ENCODE results near the gene C5. TPM values are rescaled to one million over a fixed set of nuclear protein-coding genes. Genes with fewer than 3 reads are reported as not detected.

C5 gene
- total RNA-seq, 5 donors from 2014 or later (not counting 1 experiment from before 2014, with no cell fraction given) = 0.90 to 2.4 (median 1.7) TPM

DNA sequence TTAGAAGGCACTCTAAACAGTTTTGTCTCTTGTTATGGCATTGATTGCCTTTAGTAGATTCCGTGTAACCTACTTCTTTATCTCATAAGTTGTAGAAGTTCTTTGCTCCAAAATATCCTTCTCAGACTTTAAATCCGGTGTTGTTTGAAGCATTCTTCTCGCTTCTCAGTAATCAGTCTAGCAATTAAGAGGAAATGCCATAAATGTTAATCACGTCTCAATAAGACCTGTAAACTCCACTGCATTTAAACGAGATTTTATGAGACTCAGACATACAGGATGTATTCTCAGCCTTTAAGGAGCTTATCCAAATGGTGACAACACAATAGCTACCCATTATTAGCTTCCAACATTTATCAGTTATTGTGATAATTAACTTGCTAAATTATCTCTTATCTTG lies 7.7 kb upstream of the C5 start:
- H3K27me3 Mint-ChIP-seq = no peaks in the 10 kb centered on the region
- whole genome bisulfite sequencing (ENCODE audit: insufficient coverage) = no CpG with 5 or more reads among the region's 5 CpGs
- Histone ChIP-seq H3K36me3 (ENCODE audit: control insufficient read depth in 2 of 2, extremely low read depth in 1 of 2, insufficient read depth in 1 of 2, low read length in 1 of 2) (no peaks in the 10 kb centered on the region), H3K4me1 (ENCODE audit: control insufficient read depth in 1 of 2, extremely low read depth in 1 of 2, insufficient read depth in 2 of 2, low read length in 2 of 2) (peaks cover 0 to 7% of the 10 kb centered on the region in 2 experiments), H3K4me3 (ENCODE audit: control insufficient read depth in 1 of 2, extremely low read depth in 1 of 2, low read length in 1 of 2) (no peak overlapping the region), H3K9me3 (no peaks in the 10 kb centered on the region), H3K27me3 (replicated peaks in 1 of 2; ENCODE audit: control insufficient read depth in 2 of 2, extremely low read depth in 1 of 2, insufficient read depth in 2 of 2, low read length in 1 of 2) (no peaks in the 10 kb centered on the region), H3K27ac (ENCODE audit: low read length) (no peak overlapping the region)
- H3K27ac Mint-ChIP-seq = no peak overlapping the region
- peaks cover 9 to 15% (median 12%) of the 10 kb centered on the region in 3 donors for H3K4me1 Mint-ChIP-seq
- DNase-seq = no peak
- H3K4me3 Mint-ChIP-seq = no peak overlapping the region
- H3K36me3 Mint-ChIP-seq = peaks cover 10% of the 10 kb centered on the region
- H3K9me3 Mint-ChIP-seq = peaks cover 0 to 11% (median 7%) of the 10 kb centered on the region in 3 donors
- ChIA-PET POLR2A (no interaction called here), CTCF (interaction anchor here (0.5 to 1.0 kb wide), 3 partner anchors 264 to 500 kb away, joined by 3 to 7 read pairs (median 3); no protein-coding TSS in a partner anchor)
- no peak for ATAC-seq (replicated peaks in 1 of 4)

DNA sequence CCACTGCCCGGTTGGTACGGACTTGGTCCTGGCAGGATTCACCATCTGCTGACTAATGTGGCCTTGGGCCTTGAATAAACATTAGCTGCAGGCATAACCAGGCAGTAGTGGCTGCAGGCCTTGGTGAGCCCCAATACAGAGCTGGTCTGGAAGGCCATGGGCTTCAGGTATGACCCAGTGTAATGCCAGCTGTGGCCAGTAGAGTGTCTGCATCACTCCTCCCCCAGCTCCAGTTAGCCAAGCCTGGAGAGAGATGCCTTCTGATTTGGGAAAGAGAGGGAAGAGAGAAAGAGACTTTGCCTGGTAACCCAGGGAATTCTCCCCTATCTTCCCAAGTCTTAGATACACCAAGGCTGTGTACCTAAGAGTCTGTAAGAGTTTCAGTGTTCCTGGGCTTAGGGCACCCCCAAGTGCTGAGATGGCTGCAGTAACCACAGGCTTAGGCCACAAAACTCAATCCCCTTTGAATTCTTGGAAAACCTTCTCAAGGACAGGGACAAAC lies 5.6 kb upstream of the C5 start:
- DNase-seq = peak in 1 of 35 experiments; percentile 6
- H3K4me1 Mint-ChIP-seq = peaks cover 0 to 4% (median 3%) of the 10 kb centered on the region in 3 donors
- CTCF ChIA-PET = interaction anchor here (0.6 to 0.9 kb wide), 3 partner anchors 10 to 298 kb away, joined by 3 to 4 read pairs (median 3); no protein-coding TSS in a partner anchor

DNA sequence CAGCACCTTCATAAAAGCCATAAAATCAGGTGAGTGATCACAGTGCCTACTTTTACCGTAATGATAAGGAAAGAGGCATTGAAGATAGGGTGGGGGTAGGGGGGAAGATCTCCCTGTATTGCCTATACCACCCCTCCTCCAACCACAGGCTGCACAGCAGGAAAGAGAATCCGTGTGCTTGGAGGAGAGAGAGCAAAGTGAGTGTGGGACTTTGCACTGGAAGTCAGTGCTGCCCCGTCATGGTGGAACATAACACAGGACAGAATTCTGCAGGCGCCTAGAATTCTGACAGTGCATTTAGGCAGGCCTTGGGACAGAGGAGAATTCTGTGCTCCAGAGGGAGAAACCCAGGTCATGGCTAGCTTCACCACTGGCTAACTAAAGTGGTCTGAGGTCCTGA lies 3.5 kb upstream of the C5 start:
- H3K27me3 ChIP-seq (replicated peaks in 1 of 2; ENCODE audit: control insufficient read depth in 2 of 2, extremely low read depth in 1 of 2, insufficient read depth in 2 of 2, low read length in 1 of 2) = no peaks in the 10 kb centered on the region
- CTCF ChIA-PET = no interaction called here
- ATAC-seq (replicated peaks in 1 of 4) = no peak
- no peak for DNase-seq
- POLR2A ChIA-PET = no interaction called here
- Mint-ChIP-seq H3K27me3 (no peaks in the 10 kb centered on the region), H3K4me3 (no peak overlapping the region), H3K9me3 (peaks cover 0 to 11% (median 7%) of the 10 kb centered on the region in 3 donors), H3K4me1 (no peaks in the 10 kb centered on the region), H3K27ac (no peak overlapping the region), H3K36me3 (peaks cover 10% of the 10 kb centered on the region)
- H3K27ac ChIP-seq (ENCODE audit: low read length) = no peak overlapping the region
- H3K9me3 ChIP-seq = no peaks in the 10 kb centered on the region
- H3K4me3 ChIP-seq (ENCODE audit: control insufficient read depth in 1 of 2, extremely low read depth in 1 of 2, low read length in 1 of 2) = no peak overlapping the region
- 80% methylated on average over 2 of the region's 4 CpGs for WGBS (ENCODE audit: insufficient coverage)
- no peaks in the 10 kb centered on the region for H3K36me3 ChIP-seq (ENCODE audit: control insufficient read depth in 2 of 2, extremely low read depth in 1 of 2, insufficient read depth in 1 of 2, low read length in 1 of 2)
- no peaks in the 10 kb centered on the region for H3K4me1 ChIP-seq (ENCODE audit: control insufficient read depth in 1 of 2, extremely low read depth in 1 of 2, insufficient read depth in 2 of 2, low read length in 2 of 2)

More for the DNA sequence above, 5.6 kb upstream of the C5 start:
- 94% methylated on average over 2 of the region's 2 CpGs for WGBS (ENCODE audit: insufficient coverage)
- no peaks in the 10 kb centered on the region for H3K27me3 ChIP-seq (replicated peaks in 1 of 2; ENCODE audit: control insufficient read depth in 2 of 2, extremely low read depth in 1 of 2, insufficient read depth in 2 of 2, low read length in 1 of 2)
- POLR2A ChIA-PET = no interaction called here
- H3K27me3 Mint-ChIP-seq = no peaks in the 10 kb centered on the region
- peaks cover 0 to 11% (median 7%) of the 10 kb centered on the region in 3 donors for H3K9me3 Mint-ChIP-seq
- no peak overlapping the region for H3K4me3 ChIP-seq (ENCODE audit: control insufficient read depth in 1 of 2, extremely low read depth in 1 of 2, low read length in 1 of 2)
- no peaks in the 10 kb centered on the region for H3K4me1 ChIP-seq (ENCODE audit: control insufficient read depth in 1 of 2, extremely low read depth in 1 of 2, insufficient read depth in 2 of 2, low read length in 2 of 2)
- H3K4me3 Mint-ChIP-seq = no peak overlapping the region
- ATAC-seq (replicated peaks in 1 of 4) = no peak
- no peak overlapping the region for H3K27ac Mint-ChIP-seq
- no peaks in the 10 kb centered on the region for H3K9me3 ChIP-seq
- peaks cover 10% of the 10 kb centered on the region for H3K36me3 Mint-ChIP-seq
- H3K36me3 ChIP-seq (ENCODE audit: control insufficient read depth in 2 of 2, extremely low read depth in 1 of 2, insufficient read depth in 1 of 2, low read length in 1 of 2) = no peaks in the 10 kb centered on the region
- no peak overlapping the region for H3K27ac ChIP-seq (ENCODE audit: low read length)

DNA sequence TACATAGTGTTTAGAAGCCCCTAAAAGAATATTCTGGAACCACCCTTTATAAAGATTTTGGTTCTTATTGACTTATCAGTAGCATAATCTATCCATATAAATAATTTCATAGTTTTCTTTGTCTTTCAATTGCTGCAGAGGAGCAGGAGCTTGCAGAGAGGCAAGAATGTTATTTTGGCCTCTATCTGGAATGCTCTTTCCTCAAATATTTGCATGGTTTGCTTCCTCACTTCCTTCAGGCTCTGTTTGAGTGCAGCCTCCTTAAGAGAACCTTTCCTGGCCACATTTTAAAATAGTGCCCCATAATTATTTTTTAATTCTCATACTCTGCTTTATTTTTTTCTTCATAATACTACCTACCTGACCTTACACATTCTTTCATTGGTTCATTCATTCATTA lies 1.5 kb downstream of the C5 start:
- H3K27ac Mint-ChIP-seq = no peak overlapping the region
- no peaks in the 10 kb centered on the region for H3K4me1 ChIP-seq (ENCODE audit: control insufficient read depth in 1 of 2, extremely low read depth in 1 of 2, insufficient read depth in 2 of 2, low read length in 2 of 2)
- H3K27me3 Mint-ChIP-seq = no peaks in the 10 kb centered on the region
- H3K4me3 Mint-ChIP-seq = no peak overlapping the region
- ATAC-seq (replicated peaks in 1 of 4) (no peak), DNase-seq (no peak)
- H3K4me3 ChIP-seq (ENCODE audit: control insufficient read depth in 1 of 2, extremely low read depth in 1 of 2, low read length in 1 of 2) = no peak overlapping the region
- no peaks in the 10 kb centered on the region for H3K9me3 ChIP-seq
- no peaks in the 10 kb centered on the region for H3K27me3 ChIP-seq (replicated peaks in 1 of 2; ENCODE audit: control insufficient read depth in 2 of 2, extremely low read depth in 1 of 2, insufficient read depth in 2 of 2, low read length in 1 of 2)
- no peaks in the 10 kb centered on the region for H3K9me3 Mint-ChIP-seq
- H3K36me3 Mint-ChIP-seq = no peaks in the 10 kb centered on the region
- no peaks in the 10 kb centered on the region for H3K4me1 Mint-ChIP-seq
- ChIA-PET CTCF (interaction anchor here in 1 of 2 donors (0.6 kb wide), 1 partner anchor 11 kb away, joined by 3 read pairs; no protein-coding TSS in a partner anchor), POLR2A (no interaction called here)
- H3K36me3 ChIP-seq (ENCODE audit: control insufficient read depth in 2 of 2, extremely low read depth in 1 of 2, insufficient read depth in 1 of 2, low read length in 1 of 2) = no peaks in the 10 kb centered on the region
- H3K27ac ChIP-seq (ENCODE audit: low read length) = no peak overlapping the region

DNA sequence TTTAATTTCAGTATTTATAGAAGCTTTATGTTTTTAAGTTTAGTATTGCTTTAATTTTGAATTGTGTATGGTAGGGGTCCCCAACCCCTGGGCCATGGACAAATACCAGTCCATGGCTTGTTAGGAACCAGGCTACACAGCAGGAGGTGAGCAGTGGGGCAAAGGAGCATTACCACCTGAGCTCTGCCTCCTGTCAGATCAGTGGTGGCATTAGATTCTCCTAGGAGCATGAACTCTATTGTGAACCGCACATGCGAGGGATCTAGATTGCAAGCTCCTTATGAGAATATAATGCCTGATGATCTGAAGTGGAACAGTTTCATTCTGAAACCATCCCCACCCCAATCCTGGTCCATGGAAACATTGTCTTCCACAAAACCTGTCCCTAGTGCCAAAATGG lies 1.9 kb downstream of the C5 start:
- H3K9me3 ChIP-seq = no peaks in the 10 kb centered on the region
- H3K27me3 Mint-ChIP-seq = no peaks in the 10 kb centered on the region
- no CpG with 5 or more reads among the region's 2 CpGs for WGBS (ENCODE audit: insufficient coverage)

DNA sequence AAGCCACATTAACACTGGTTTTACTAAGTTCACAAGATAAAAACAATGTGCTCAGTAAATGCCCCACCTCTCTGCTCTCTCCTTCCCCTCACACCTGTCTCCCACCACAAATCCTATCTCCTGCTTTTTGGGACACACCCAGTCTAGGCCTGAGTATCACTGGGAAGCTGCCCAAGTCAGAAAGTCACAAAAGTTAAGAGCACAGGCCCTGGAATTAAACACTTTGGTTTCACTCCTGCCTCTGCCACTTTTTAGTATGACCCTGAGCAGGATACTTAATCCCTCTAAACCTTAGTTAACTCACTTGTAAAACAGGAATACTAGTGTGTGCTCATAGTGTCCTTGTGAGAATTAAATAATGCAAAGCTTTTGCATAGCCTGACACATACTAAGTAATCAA lies 11.3 kb downstream of the C5 start:
- no peak overlapping the region for H3K4me3 Mint-ChIP-seq
- H3K27ac Mint-ChIP-seq = no peak overlapping the region
- POLR2A ChIA-PET = no interaction called here
- Histone ChIP-seq H3K4me3 (ENCODE audit: control insufficient read depth in 1 of 2, extremely low read depth in 1 of 2, low read length in 1 of 2) (no peak overlapping the region), H3K36me3 (ENCODE audit: control insufficient read depth in 2 of 2, extremely low read depth in 1 of 2, insufficient read depth in 1 of 2, low read length in 1 of 2) (no peaks in the 10 kb centered on the region), H3K4me1 (ENCODE audit: control insufficient read depth in 1 of 2, extremely low read depth in 1 of 2, insufficient read depth in 2 of 2, low read length in 2 of 2) (no peaks in the 10 kb centered on the region), H3K9me3 (peaks cover 2% of the 10 kb centered on the region), H3K27ac (ENCODE audit: low read length) (no peak overlapping the region), H3K27me3 (replicated peaks in 1 of 2; ENCODE audit: control insufficient read depth in 2 of 2, extremely low read depth in 1 of 2, insufficient read depth in 2 of 2, low read length in 1 of 2) (no peaks in the 10 kb centered on the region)
- no peaks in the 10 kb centered on the region for H3K27me3 Mint-ChIP-seq
- peaks cover 10% of the 10 kb centered on the region for H3K36me3 Mint-ChIP-seq
- DNase-seq (no peak), ATAC-seq (replicated peaks in 1 of 4) (no peak)
- H3K4me1 Mint-ChIP-seq = no peaks in the 10 kb centered on the region
- CTCF ChIA-PET = no interaction called here
- H3K9me3 Mint-ChIP-seq = peaks cover 0 to 5% (median 4%) of the 10 kb centered on the region in 3 donors

More for the DNA sequence above, 1.9 kb downstream of the C5 start:
- Mint-ChIP-seq H3K4me1 (no peaks in the 10 kb centered on the region), H3K27ac (no peak overlapping the region), H3K36me3 (no peaks in the 10 kb centered on the region), H3K9me3 (no peaks in the 10 kb centered on the region), H3K4me3 (no peak overlapping the region)
- DNase-seq (no peak), ATAC-seq (replicated peaks in 1 of 4) (no peak)
- Histone ChIP-seq H3K4me1 (ENCODE audit: control insufficient read depth in 1 of 2, extremely low read depth in 1 of 2, insufficient read depth in 2 of 2, low read length in 2 of 2) (no peaks in the 10 kb centered on the region), H3K27ac (ENCODE audit: low read length) (no peak overlapping the region), H3K4me3 (ENCODE audit: control insufficient read depth in 1 of 2, extremely low read depth in 1 of 2, low read length in 1 of 2) (no peak overlapping the region), H3K27me3 (replicated peaks in 1 of 2; ENCODE audit: control insufficient read depth in 2 of 2, extremely low read depth in 1 of 2, insufficient read depth in 2 of 2, low read length in 1 of 2) (no peaks in the 10 kb centered on the region), H3K36me3 (ENCODE audit: control insufficient read depth in 2 of 2, extremely low read depth in 1 of 2, insufficient read depth in 1 of 2, low read length in 1 of 2) (no peaks in the 10 kb centered on the region)
- POLR2A ChIA-PET = no interaction called here
- CTCF ChIA-PET = interaction anchor here (0.6 to 1.4 kb wide), 3 partner anchors 10 to 358 kb away, joined by 3 to 7 read pairs (median 3); no protein-coding TSS in a partner anchor

DNA sequence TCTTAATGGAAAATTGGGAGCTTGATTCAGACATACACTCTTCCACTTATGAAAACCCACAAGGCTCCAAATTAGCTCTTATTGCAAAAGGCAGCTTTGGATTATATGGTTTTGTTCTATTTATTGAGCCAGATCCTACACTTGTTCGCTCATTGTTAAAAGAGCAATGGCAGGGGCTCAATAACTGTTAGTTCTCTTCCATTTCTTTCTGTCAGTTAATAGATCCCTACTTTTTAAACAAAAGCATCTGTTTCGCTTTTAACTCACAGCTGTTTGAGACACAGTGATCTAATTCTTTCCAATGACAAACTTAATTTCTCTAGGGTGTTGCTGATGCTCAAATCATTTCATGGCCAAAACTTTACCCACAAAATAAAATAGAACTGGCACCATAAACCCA lies 11.7 kb downstream of the C5 start:
- Histone ChIP-seq H3K4me3 (ENCODE audit: control insufficient read depth in 1 of 2, extremely low read depth in 1 of 2, low read length in 1 of 2) (no peak overlapping the region), H3K36me3 (ENCODE audit: control insufficient read depth in 2 of 2, extremely low read depth in 1 of 2, insufficient read depth in 1 of 2, low read length in 1 of 2) (no peaks in the 10 kb centered on the region), H3K4me1 (ENCODE audit: control insufficient read depth in 1 of 2, extremely low read depth in 1 of 2, insufficient read depth in 2 of 2, low read length in 2 of 2) (no peaks in the 10 kb centered on the region), H3K9me3 (peaks cover 2% of the 10 kb centered on the region), H3K27ac (ENCODE audit: low read length) (no peak overlapping the region), H3K27me3 (replicated peaks in 1 of 2; ENCODE audit: control insufficient read depth in 2 of 2, extremely low read depth in 1 of 2, insufficient read depth in 2 of 2, low read length in 1 of 2) (no peaks in the 10 kb centered on the region)
- Mint-ChIP-seq H3K4me3 (no peak overlapping the region), H3K4me1 (no peaks in the 10 kb centered on the region), H3K36me3 (peaks cover 10% of the 10 kb centered on the region), H3K9me3 (peaks cover 0 to 5% (median 4%) of the 10 kb centered on the region in 3 donors), H3K27me3 (no peaks in the 10 kb centered on the region), H3K27ac (no peak overlapping the region)
- CTCF ChIA-PET = interaction anchor here in 1 of 2 donors (0.6 kb wide), 1 partner anchor 10 kb away, joined by 3 read pairs; no protein-coding TSS in a partner anchor
- WGBS (ENCODE audit: insufficient coverage) = 100% methylated on average over 2 of the region's 2 CpGs
- ATAC-seq (replicated peaks in 1 of 4) (no peak), DNase-seq (no peak)
- POLR2A ChIA-PET = no interaction called here
